Stomach (tissue), 9 donors: ENCODE measurements around the gene FAM168B. TPM values are rescaled to one million over a fixed set of nuclear protein-coding genes. Genes with fewer than 3 reads are reported as not detected.

Source experiments
- DNase-seq, 2 donors: peaks; one replicate each; pipeline versions ENCODE4 v3.0.0 to v3.0.0-alpha.2; 2013 to 2019
- H3K27ac ChIP-seq, 5 donors: fragments of 200-600 bp in 4 of 5; sonication (generic) in 4 of 5; one replicate each; pipeline ENCODE4 v1.5.1; 2013 to 2019; ENCODE audit warnings: mild to moderate bottlenecking in 1 of 5, moderate library complexity in 1 of 5
- H3K27me3 ChIP-seq, 3 donors: fragments of 200-600 bp; sonication (generic); one replicate each; pipeline ENCODE4 v1.5.1; 2017 to 2019; ENCODE audit warnings: mixed run types in 1 of 3
- H3K36me3 ChIP-seq, 4 donors: fragments of 200-600 bp; sonication (generic); 1 replicate in 3 of 4; 2 replicates in 1 of 4; pipeline ENCODE4 v1.5.1; 2016 to 2019
- H3K4me1 ChIP-seq, 4 donors: fragments of 200-600 bp; sonication (generic); one replicate each; pipeline ENCODE4 v1.5.1; 2016 to 2019
- H3K4me3 ChIP-seq, 4 donors: fragments of 200-600 bp; sonication (generic) in 3 of 4; one replicate each; pipeline ENCODE4 v1.5.1; 2016 to 2019; ENCODE audit warnings: mild to moderate bottlenecking in 1 of 4
- H3K9me3 ChIP-seq, 4 donors: fragments of 200-600 bp; sonication (generic); one replicate each; pipeline ENCODE4 v1.5.1; 2016 to 2019
- CTCF ChIP-seq, 7 experiments: fragments of 450-650 bp in 4 of 7; fragments of 200-600 bp in 3 of 7; sonication (generic) in 3 of 7; IDR thresholded peaks; one replicate each; pipeline ENCODE4 v1.5.1; 2016 to 2019; ENCODE audit warnings: antibody characterized with exemption in 7 of 7, control low read depth in 2 of 7, mild to moderate bottlenecking in 1 of 7
- EP300 ChIP-seq: sonication (generic); formaldehyde crosslinking; IDR thresholded peaks from one replicate; pipeline ENCODE4 v1.6.1; 2017; ENCODE audit warnings: antibody characterized with exemption
- POLR2A ChIP-seq, 4 donors: fragments of 450-650 bp; IDR thresholded peaks; one replicate each; pipeline ENCODE4 v1.6.1; 2016; ENCODE audit warnings: antibody characterized with exemption in 4 of 4, control low read depth in 2 of 4, mild to moderate bottlenecking in 1 of 4, moderate library complexity in 1 of 4
- POLR2AphosphoS5 ChIP-seq, 3 donors: sonication (generic); formaldehyde crosslinking; IDR thresholded peaks; one replicate each; pipeline ENCODE4 v1.6.1; 2016; ENCODE audit warnings: antibody characterized with exemption in 3 of 3
- WGBS, 5 donors: extraction: QIAGEN DNeasy Blood & Tissue Kit in 3 of 5; methylation state at CpG; one replicate each; pipeline versions ENCODE4 v1.1.5 to v1.1.7; 2013 to 2018; 5-methylcytosine and 5-hydroxymethylcytosine counted together
- intact Hi-C: fragments of 100-400 bp; cut with DNase I; formaldehyde crosslinking; loops from one replicate; pipeline ENCODE4 v1.15.1; 2023; ENCODE audit warnings: low total_unique reads
- polyA plus RNA-seq, 3 donors: library from polyadenylated mRNA; stranded (reverse); fragments of 200-250 nt; gene quantifications; one replicate each; pipeline ENCODE4 v1.2.3, GENCODE V29; 2013
- total RNA-seq, 5 donors: library from RNA; depleted of rRNA; stranded (reverse); fragments of >200 nt; gene quantifications; one replicate each; pipeline versions ENCODE4 v1.1.0 to v1.2.3, GENCODE V29; 2014 to 2016
- donor health status: healthy with polysubstance abuse.
- donor health status: Bipolar disorder and iron deficiency.
- donor health status: healthy.

Gene FAM168B
- total and polyA plus RNA-seq, 8 donors: 8.2 to 103 (median 42.7) TPM

- Histone ChIP-seq H3K4me1 (peaks cover 11 to 22% (median 16%) of the 10 kb centered on the region in 4 donors), H3K36me3 (no peaks in the 10 kb centered on the region), H3K4me3 (no peak overlapping the region), H3K27ac (no peak overlapping the region), H3K9me3 (no peaks in the 10 kb centered on the region), H3K27me3 (peaks cover 0 to 54% (median 19%) of the 10 kb centered on the region in 3 donors)
- TF ChIP-seq CTCF (IDR thresholded peaks at IDR 0.05): no peak
- no peak for TF ChIP-seq EP300
- no peak for TF ChIP-seq POLR2A (IDR thresholded peaks at IDR 0.05)
- no peak for TF ChIP-seq POLR2AphosphoS5 (IDR thresholded peaks at IDR 0.05)
- WGBS, 5 donors: 20 to 64% (median 50%) methylated on average over 1 of the region's 1 CpG
- intact Hi-C loops: no loop called here
- DNase-seq: peak in 1 of 2 donors; percentile 9
Measured at GRCh38 chr2:131033786-131034121, 59.5 kb downstream of the FAM168B start.

GRCh38 chr2:131032393-131032836 is 60.8 kb downstream of the FAM168B start:
- no peak for DNase-seq
- peaks cover 0 to 44% (median 19%) of the 10 kb centered on the region in 3 donors for H3K27me3 ChIP-seq

GRCh38 chr2:131031875-131032274 is 61.4 kb downstream of the FAM168B start:
- H3K36me3 ChIP-seq: no peaks in the 10 kb centered on the region
- no peak overlapping the region for H3K4me3 ChIP-seq
- intact Hi-C loops: no loop called here
- H3K27ac ChIP-seq: no peak overlapping the region
- 61 to 76% (median 74%) methylated on average over 5 to 9 of the region's 9 CpGs for WGBS, 5 donors
- peaks cover 0 to 39% (median 19%) of the 10 kb centered on the region in 3 donors for H3K27me3 ChIP-seq
- TF ChIP-seq POLR2A (IDR thresholded peaks at IDR 0.05): no peak
- no peak for TF ChIP-seq POLR2AphosphoS5 (IDR thresholded peaks at IDR 0.05)
- TF ChIP-seq EP300: no peak
- TF ChIP-seq CTCF (IDR thresholded peaks at IDR 0.05): no peak
- peaks cover 0 to 9% (median 8%) of the 10 kb centered on the region in 4 donors for H3K9me3 ChIP-seq
- peaks cover 11 to 22% (median 16%) of the 10 kb centered on the region in 4 donors for H3K4me1 ChIP-seq
- no peak for DNase-seq

More at GRCh38 chr2:131032393-131032836, 60.8 kb downstream of the FAM168B start:
- 78 to 90% (median 85%) methylated on average over 4 of the region's 4 CpGs for WGBS, 5 donors
- peaks cover 11 to 22% (median 16%) of the 10 kb centered on the region in 4 donors for H3K4me1 ChIP-seq
- TF ChIP-seq POLR2AphosphoS5 (IDR thresholded peaks at IDR 0.05) (no peak), EP300 (no peak), POLR2A (IDR thresholded peaks at IDR 0.05) (no peak), CTCF (IDR thresholded peaks at IDR 0.05) (no peak)
- H3K4me3 ChIP-seq: no peak overlapping the region
- no peaks in the 10 kb centered on the region for H3K36me3 ChIP-seq
- intact Hi-C loops: no loop called here
- H3K27ac ChIP-seq: no peak overlapping the region
- H3K9me3 ChIP-seq: peaks cover 0 to 8% (median 8%) of the 10 kb centered on the region in 4 donors

- Histone ChIP-seq H3K36me3 (no peaks in the 10 kb centered on the region), H3K4me3 (no peak overlapping the region), H3K4me1 (peaks cover 11 to 22% (median 16%) of the 10 kb centered on the region in 4 donors), H3K27ac (no peak overlapping the region), H3K9me3 (peaks cover 0 to 9% (median 8%) of the 10 kb centered on the region in 4 donors), H3K27me3 (peaks cover 0 to 34% (median 19%) of the 10 kb centered on the region in 3 donors)
- intact Hi-C loops: no loop called here
- TF ChIP-seq POLR2A (IDR thresholded peaks at IDR 0.05) (no peak), POLR2AphosphoS5 (IDR thresholded peaks at IDR 0.05) (no peak), EP300 (no peak), CTCF (IDR thresholded peaks at IDR 0.05) (no peak)
- DNase-seq: no peak
- 73 to 81% (median 77%) methylated on average over 7 to 9 of the region's 9 CpGs for WGBS, 5 donors
Measured at GRCh38 chr2:131031431-131031841, 61.8 kb downstream of the FAM168B start.
